Stimulated activated CD8-positive, alpha-beta memory T cell treated with anti-CD3 and anti-CD28 coated beads, Interleukin-12 subunit alpha, Interleukin-12 subunit beta, amount 100 ng/mL, for 24 hours (primary cell): Measurements from ENCODE around the gene RAB36.

Experiments
- DNase-seq: peaks from one replicate; pipeline ENCODE4 v3.0.0-alpha.2; 2020; ENCODE audit errors: extremely low read depth

The RAB36 gene

GRCh38 chr22:23108249-23109078 is 36.8 kb upstream of the RAB36 start:
- DNase-seq = no peak

DNA sequence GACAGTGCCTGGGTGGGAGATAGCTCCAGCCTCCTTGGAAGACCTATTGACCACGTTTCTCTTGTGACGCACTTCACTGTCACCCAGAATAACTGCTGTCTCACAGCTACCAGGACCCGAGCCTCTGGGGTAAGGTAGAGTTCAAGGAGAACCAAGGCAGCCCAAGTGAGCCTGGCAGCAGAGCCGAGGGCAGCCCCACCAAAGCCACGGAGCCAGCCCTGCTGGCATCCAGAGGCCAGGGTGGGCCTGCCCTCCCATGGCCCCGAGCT is 36.3 kb upstream of the RAB36 start:
- no peak for DNase-seq

GRCh38 chr22:23109441-23109978 is 35.8 kb upstream of the RAB36 start:
- no peak for DNase-seq

- no peak for DNase-seq
Observed at GRCh38 chr22:23110190-23110921, 34.9 kb upstream of the RAB36 start.

DNA sequence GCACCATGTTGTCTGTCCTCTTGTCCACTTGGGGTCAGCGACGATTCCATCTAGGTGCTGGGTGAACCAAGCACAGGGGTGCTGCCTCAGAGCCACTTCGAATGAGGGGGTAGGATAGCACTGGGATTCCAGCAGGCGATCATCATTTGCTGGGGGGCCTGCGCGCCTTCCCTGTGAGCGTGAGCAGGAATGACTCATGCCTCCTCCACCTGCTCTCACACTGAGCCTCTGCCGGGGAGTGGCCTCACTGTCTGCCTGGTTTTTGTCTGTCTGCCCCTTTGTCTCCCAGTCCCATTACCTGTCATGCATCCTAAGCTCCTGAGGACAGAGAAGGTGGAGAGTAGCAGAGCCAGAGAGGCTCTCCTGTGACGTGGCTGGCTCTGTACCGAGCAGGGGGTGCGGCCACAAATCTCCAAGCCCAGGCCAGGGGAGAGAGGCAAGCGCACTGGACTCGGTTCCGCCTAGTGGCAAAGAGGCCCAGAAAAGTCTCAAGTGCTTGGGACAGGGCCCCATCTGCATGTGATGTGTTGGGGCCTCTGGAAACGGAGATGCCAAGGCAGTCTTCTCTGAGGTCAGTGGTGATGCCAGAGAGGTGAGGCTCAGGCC is 34.3 kb upstream of the RAB36 start:
- DNase-seq = no peak

- DNase-seq = no peak
Observed at GRCh38 chr22:23112472-23113012, 32.7 kb upstream of the RAB36 start.

GRCh38 chr22:23113067-23113846 is 32.0 kb upstream of the RAB36 start:
- DNase-seq = no peak

- no peak for DNase-seq
Observed at GRCh38 chr22:23113847-23114720, 31.2 kb upstream of the RAB36 start.

GRCh38 chr22:23114721-23115020 is 30.6 kb upstream of the RAB36 start:
- DNase-seq = no peak

DNA sequence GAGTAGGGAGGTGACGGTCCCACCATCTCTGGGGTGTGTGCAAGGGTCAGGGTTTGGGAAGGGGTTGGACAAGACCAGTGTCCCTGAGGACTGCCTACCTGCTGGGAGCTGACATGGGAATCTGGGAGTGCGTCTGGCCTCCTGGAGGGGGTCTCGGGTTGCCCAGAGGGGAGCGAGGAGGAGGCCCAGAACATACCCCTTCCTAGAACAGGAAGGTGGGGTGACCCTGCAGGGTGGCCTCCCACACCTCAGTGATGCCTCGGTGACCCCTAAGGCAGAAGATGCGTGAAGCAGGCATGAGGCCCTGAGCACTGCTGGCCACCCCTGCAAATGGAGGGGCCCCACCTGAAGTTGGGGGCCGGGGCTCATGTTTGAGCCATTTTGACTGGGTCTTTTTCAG is 29.9 kb upstream of the RAB36 start:
- no peak for DNase-seq

DNA sequence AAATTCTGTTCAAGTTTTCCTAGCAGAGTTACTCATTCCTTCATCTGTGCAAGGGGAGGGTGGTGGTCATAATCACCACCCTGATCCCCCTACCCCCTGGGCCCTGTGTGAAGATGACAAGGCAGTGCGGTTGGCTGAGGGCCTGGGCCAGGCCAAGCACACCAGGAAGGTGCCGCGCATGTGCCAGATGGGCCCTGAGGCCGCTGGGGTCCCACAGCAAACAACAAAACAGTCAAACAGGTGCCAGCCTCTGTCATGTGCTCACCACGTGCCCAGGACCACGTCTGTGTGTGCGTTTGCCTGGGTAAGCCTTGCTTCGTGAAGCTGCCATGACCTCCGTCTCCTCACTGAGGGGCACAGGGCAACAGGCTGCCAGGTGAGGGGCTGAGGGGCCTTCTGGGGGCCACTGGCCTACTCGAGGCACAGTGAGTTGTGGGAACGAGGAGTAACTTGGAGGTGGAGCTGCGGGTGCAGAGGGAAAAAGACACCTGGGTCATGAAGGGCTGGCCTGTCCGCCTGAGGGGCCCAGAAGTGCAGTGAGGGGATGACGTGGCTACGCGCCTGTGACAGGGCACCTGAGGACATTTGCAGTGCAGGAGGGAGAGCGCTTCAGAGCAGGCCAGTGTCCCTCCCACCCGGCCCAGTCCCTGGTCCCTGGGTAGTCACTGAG is 29.3 kb upstream of the RAB36 start:
- DNase-seq = no peak

- no peak for DNase-seq
Observed at GRCh38 chr22:23116506-23117263, 28.6 kb upstream of the RAB36 start.

DNA sequence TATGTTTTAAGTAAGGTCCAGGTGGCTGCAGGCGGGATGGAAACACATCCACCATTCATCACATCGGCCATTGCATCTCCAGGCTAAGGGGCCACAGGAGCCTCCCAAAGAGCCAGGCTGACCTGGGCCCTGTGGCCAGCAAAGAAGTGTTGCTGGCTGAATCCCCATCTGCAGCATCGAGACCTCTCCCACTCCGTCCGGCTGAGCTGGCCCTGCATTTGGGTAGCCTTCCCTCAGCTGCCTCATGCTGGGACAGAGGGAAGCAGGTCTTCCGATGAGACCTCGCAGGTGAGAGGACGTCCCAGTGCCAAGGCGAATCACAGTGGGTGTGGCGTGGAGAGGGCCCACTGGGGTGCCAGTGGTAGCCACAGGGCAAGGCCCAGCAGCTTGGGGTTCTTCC is 28.0 kb upstream of the RAB36 start:
- no peak for DNase-seq

GRCh38 chr22:23117891-23118646 is 27.2 kb upstream of the RAB36 start:
- DNase-seq = no peak

DNA sequence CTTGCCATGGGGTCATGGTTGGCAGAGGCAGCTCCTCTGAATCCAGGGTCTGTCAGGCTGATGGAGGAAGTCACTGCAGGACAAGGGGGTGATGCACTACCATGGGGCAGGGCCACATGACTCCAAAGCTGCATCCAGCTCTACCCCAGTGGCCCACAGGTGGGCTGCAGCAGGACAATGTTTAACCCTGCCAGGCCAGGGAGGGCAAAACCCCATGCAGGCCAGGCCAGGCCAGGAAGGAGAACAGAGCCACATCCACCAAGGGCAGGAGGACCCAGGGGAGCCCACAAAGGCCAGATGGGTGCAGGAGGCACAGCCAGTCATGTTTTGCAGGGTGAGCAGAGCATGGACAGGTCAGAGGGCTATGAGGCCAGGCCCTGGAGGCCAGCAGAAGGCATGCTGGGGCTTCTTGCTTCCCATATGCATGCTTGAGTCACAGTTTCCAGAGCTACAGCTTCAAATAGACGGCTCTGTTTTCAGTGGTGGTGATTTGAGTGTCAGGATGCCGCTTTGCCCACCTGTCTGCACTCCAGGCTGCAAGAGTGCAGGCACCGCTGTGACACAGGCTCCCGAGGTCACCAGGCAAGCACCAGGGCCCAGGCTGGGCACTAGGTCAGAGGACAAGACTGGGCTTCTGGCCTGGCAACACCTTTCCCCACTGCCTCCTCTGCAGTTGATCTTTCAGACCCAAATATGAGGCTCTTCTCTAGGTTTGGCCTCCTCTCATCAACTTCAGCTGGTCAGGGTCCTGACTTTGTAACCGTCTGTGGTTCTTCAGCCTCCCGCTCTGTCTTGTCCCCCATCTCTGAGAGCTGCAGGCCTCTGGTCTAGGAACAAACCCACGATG is 26.4 kb upstream of the RAB36 start:
- no peak for DNase-seq

DNA sequence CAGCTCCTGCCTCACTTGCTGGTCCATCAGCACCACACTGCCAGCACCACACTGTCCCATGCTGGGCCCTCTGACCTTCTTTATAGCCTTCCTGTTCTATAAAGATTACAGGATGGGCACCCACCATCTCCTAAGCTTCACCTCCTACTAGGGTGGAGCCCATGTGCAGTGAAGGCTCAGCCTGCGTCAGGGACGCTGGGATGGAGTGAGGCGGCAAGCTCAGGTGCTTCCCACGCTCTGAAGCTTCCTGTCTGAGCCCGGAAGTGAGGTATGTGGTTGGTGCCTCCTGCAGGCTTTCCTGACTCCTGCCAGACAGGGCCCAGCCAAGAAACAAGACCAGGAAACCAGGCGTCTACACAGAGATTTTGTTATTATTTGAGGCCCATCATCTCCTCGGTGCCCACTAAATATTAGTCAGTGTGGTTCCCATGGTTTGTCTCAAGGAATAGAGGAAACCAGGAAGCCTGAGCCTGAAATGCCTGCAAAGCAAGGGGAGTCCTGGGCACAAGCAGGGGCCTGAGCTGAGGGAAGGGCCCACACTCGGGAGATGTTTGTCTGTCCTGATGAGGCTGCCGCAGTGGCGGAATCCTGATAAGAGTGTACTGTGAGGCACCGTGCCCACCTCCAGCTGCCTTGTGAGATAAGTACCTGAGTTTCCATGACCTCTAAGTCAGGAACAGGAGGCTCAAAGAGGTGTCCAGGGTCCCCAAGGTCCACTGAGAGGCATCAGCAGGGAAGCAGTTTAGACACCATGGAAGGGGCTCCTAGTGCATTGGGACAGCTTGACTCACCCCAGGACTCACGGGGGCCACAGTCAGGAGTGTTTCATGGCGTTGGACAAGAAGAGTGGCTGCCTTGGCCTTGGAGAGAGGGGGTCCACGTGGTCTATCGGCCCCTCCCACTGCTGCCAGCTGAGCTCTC is 25.5 kb upstream of the RAB36 start:
- DNase-seq = no peak

- no peak for DNase-seq
Observed at GRCh38 chr22:23120415-23120899, 24.8 kb upstream of the RAB36 start.
